Measurements from ENCODE around the gene CD248.

CD248 gene

GRCh38 chr11:66334605-66335442 is 18.0 kb upstream of the CD248 start:
- Histone ChIP-seq H3K36me3 (peaks cover 6 to 58% (median 26%) of the 10 kb centered on the region in 3 donors), H3K4me1 (peaks cover 0 to 36% (median 25%) of the 10 kb centered on the region in 4 donors), H3K27me3 (no peaks in the 10 kb centered on the region), H3K9me3 (no peaks in the 10 kb centered on the region), H3K4me3 (peak overlapping the region; percentile 54 to 66), H3K27ac (no peak overlapping the region)
- DNase-seq: peak in 1 of 2 donors; percentile 22
- no peak for TF ChIP-seq CTCF (IDR thresholded peaks at IDR 0.05)
- intact Hi-C loops (cut with DNase I; ENCODE audit: low total_unique reads): no loop called here

- DNase-seq: peak in 1 of 2 donors; percentile 13
- Histone ChIP-seq H3K9me3 (no peaks in the 10 kb centered on the region), H3K4me3 (no peak overlapping the region), H3K27me3 (no peaks in the 10 kb centered on the region), H3K27ac (no peak overlapping the region), H3K36me3 (peaks cover under 1 to 51% (median 18%) of the 10 kb centered on the region in 3 donors), H3K4me1 (peaks cover 0 to 37% (median 25%) of the 10 kb centered on the region in 4 donors)
- no peak for TF ChIP-seq CTCF (IDR thresholded peaks at IDR 0.05)
- intact Hi-C loops (cut with DNase I; ENCODE audit: low total_unique reads): no loop called here
Measured at GRCh38 chr11:66333896-66334604, 17.2 kb upstream of the CD248 start.

GRCh38 chr11:66333220-66333877 is 16.5 kb upstream of the CD248 start:
- Histone ChIP-seq H3K27me3 (no peaks in the 10 kb centered on the region), H3K4me3 (no peak overlapping the region), H3K36me3 (peaks cover 0 to 44% (median 14%) of the 10 kb centered on the region in 3 donors), H3K9me3 (no peaks in the 10 kb centered on the region), H3K4me1 (peaks cover 0 to 41% (median 29%) of the 10 kb centered on the region in 4 donors), H3K27ac (no peak overlapping the region)
- no peak for TF ChIP-seq CTCF (IDR thresholded peaks at IDR 0.05)
- intact Hi-C loops (cut with DNase I; ENCODE audit: low total_unique reads): no loop called here
- peak in 1 of 2 donors; percentile 2 for DNase-seq

GRCh38 chr11:66332371-66333219 is 15.8 kb upstream of the CD248 start:
- H3K36me3 ChIP-seq: peaks cover 0 to 36% (median 12%) of the 10 kb centered on the region in 3 donors
- H3K4me1 ChIP-seq: peaks cover 0 to 42% (median 33%) of the 10 kb centered on the region in 4 donors
- intact Hi-C loops (cut with DNase I; ENCODE audit: low total_unique reads): no loop called here
- H3K4me3 ChIP-seq: no peak overlapping the region
- no peaks in the 10 kb centered on the region for H3K27me3 ChIP-seq
- H3K27ac ChIP-seq: no peak overlapping the region
- H3K9me3 ChIP-seq: no peaks in the 10 kb centered on the region
- DNase-seq: peak in 1 of 2 donors; percentile 4
- TF ChIP-seq CTCF (IDR thresholded peaks at IDR 0.05): no peak

All from tibial artery (tissue), 4 donors.